HG02885 (cell line): ENCODE data around the gene PHYH.
"Not testable (repeated sequence)": the region's sequence is repeated elsewhere in the genome, so short reads cannot be mapped to it uniquely, and the experiment has no call there.

ENCODE experiments used
- ATAC-seq: cut with Tn5 transposase; IDR thresholded peaks from one replicate; pipeline ENCODE4 v1.9.1; 2021; ENCODE audit warnings: mild to moderate bottlenecking; ENCODE audit not compliant: unreplicated experiment, poor library complexity

Gene PHYH

GRCh38 chr10:13276749-13277365 lies 23.0 kb downstream of the PHYH start:
- no peak for ATAC-seq

DNA sequence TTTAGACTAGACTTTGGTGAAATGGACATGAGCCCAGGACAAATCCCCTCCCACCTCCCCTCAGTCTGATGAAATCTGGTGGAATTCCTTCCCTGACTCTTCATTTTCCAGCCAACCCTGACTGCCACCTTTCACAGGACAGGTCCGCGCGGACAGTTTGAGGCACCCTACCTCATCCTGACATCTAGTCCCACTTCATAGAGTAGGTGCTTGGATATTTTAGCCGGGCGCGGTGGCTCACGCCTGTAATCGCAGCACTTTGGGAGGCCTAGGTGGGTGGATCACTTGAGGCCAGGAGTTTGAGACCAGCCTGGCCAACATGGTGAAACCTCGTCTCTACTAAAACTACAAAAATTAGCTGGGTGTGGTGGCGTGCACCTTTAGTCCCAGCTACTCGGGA lies 23.7 kb downstream of the PHYH start:
- ATAC-seq: not testable (repeated sequence)

GRCh38 chr10:13272164-13272571 lies 27.7 kb downstream of the PHYH start:
- peak; percentile 14 for ATAC-seq

GRCh38 chr10:13271552-13272163 lies 28.2 kb downstream of the PHYH start:
- ATAC-seq: peak; percentile 91

- no peak for ATAC-seq
These were observed 28.9 kb downstream of the PHYH start for GRCh38 chr10:13270877-13271551.

GRCh38 chr10:13268841-13269240 lies 31.0 kb downstream of the PHYH start:
- no peak for ATAC-seq

- ATAC-seq: no peak
These were observed 31.6 kb downstream of the PHYH start for GRCh38 chr10:13268310-13268709.

- no peak for ATAC-seq
These were observed 36.3 kb downstream of the PHYH start for GRCh38 chr10:13263591-13263990.

- no peak for ATAC-seq
These were observed 37.4 kb downstream of the PHYH start for GRCh38 chr10:13262433-13262832.

DNA sequence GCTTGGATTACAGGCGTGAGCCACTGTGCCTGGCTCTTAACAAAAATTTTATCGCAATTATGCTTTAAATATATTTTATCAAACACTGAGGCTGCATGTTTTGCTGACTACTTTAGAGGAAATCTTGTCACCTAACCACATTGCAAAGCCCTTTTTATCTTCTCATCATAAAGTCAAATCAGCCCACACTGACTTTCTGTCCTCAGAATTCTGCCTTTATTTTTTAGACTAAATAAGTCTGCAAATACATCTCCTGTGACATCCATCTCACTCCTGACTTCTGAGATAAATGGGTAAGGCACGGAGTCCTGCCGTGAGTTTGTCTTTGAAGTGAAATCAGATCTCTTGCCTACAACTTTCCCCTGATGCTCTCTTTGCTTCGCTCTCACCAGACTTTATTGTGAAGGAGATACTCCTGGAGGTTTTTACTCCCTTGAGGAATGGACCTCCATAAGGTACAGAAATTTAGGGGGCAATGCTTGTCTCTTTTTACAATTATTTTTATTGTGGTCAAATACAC lies 42.2 kb downstream of the PHYH start:
- ATAC-seq: no peak

DNA sequence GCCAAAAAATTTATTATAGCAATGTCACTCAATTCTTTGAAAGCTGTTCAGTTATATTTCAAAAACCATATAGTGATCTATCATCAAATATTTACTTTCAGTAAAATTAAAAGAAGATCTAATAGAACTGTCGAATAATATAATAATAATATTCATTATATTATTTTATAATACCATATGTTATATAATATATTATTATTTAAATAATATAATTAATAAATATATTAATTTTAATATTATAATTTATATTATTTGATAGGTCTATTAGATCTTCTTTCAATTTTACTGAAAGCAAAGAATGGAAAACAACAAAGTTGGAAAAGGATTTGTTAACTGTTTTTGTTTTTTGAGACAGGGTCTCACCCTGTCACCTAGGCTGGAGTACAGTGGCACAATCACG lies 43.2 kb downstream of the PHYH start:
- ATAC-seq: no peak

DNA sequence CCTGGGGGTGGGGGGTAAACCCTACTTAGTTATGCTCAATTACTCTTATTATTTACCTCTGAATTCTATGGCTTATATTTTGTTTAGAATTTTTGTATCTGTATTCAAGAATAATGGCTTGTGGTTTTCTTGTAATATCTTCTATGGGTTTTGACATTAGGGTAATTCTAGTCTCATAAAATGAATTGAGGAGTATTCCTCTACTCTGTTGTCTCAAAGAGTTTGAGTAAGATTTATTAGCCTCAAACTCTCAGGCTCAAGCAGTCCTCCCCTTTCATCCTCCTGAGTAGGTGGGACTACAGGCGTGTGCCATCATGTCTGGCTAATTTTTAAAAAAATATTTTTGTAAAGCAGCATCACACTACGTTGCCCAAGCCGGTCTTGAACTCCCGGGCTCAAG lies 46.1 kb downstream of the PHYH start:
- ATAC-seq: no peak

- no peak for ATAC-seq
These were observed 52.1 kb downstream of the PHYH start for GRCh38 chr10:13247784-13248183.

GRCh38 chr10:13247246-13247645 lies 52.6 kb downstream of the PHYH start:
- no peak for ATAC-seq

GRCh38 chr10:13242260-13242659 lies 57.6 kb downstream of the PHYH start:
- ATAC-seq: not testable (repeated sequence)

DNA sequence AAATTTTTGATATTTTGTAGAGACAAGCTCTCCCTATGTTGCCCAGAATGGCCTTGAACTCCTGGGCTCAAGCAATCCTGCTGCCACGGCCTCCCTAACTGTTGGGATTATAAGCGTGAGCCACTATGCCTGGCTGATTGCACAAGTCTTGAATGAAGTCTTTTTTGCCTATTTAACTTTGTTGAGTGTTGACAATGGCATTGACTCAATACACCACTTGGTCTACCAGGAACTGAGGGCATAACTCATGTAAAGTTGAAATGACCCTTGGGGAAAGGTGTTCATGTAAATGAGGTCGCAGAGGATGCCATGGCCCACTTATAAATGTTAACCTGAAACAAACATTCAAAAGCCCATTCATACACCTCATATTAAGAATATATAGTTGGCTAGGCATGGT lies 58.3 kb downstream of the PHYH start:
- ATAC-seq: no peak

DNA sequence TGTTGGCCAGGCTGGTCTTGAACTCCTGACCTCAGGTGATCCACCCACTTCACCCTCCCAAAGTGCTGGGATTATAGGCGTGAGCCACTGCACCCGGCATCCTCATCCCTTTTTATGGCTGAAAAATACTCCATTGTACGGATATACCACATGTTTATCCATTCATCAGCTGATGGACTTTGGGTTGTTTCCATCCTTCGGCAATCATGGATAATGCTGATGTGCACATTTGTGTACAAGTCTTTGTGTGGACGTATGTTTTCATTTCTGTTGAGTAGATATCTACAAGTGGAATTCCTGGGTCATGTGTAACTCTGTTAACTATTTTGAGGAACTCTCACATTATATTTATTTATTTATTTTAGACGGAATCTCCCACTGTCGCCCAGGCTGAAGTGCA lies 59.9 kb downstream of the PHYH start:
- ATAC-seq: no peak

- ATAC-seq: no peak
These were observed 61.4 kb downstream of the PHYH start for GRCh38 chr10:13238271-13239077.

DNA sequence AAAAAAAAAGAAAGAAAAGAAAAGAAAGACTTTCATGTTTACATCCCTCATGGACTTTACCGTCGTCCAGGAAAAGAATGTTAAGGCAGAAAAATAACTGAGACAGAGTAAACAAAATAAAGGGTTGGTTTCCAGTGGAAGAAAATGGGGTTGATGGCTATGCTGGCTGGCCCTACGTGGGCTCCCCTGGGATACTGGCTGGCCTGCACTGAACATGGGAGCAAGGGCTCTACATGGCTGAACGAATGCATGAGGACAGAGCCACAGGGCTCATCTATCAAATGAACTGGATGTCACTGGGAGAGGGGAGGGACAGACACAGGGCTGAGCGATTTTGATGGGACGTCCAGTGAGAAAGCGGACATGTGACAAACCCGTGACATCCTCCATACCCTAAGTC lies 63.2 kb downstream of the PHYH start:
- ATAC-seq: no peak

GRCh38 chr10:13234736-13235135 lies 65.1 kb downstream of the PHYH start:
- ATAC-seq: not testable (repeated sequence)

DNA sequence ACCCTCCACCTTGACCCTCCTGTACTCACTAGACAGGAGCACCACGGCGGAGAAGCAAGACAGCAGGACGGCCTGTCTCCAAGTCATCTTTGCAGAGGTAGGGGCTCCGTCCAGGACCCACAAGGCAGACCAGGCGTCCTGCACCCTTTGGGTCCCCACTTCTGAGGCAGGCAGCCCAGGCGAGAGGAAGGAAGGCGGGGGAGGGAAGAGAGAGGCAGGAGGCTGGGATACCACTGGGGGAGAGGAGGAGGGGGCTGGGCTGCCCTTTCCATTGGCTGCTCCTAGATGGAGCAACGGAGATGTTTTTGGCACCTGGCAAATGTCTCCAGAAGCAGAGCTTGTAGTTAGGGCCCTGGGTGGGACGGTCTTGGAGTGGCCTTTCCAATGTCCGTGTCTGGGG lies 65.7 kb downstream of the PHYH start, which contains the start of gene UCMA:
TSS of gene UCMA (minus strand) at position 203 of the 400 bp plus-strand sequence. CDS start at position 87, 116 bp downstream.
- no peak for ATAC-seq
